Posterior cingulate gyrus (tissue), 11 donors: ENCODE data around the gene ACTR10.
A peak's percentile ranks its signal among the peaks of the same experiment; 100 is the strongest.
"Not testable (repeated sequence)": the region's sequence is repeated elsewhere in the genome, so short reads cannot be mapped to it uniquely, and the experiment has no call there.

Source experiments
- DNase-seq, 10 donors: peaks; one replicate each; pipeline versions ENCODE4 v3.0.0 to v3.0.0-alpha.2; 2020 to 2021; ENCODE audit warnings: mixed read lengths in 3 of 10
- intact Hi-C: fragments of 100-400 bp; cut with DNase I; formaldehyde crosslinking; loops from one replicate; pipeline ENCODE4 v1.15.1; 2023

ACTR10 gene

DNA sequence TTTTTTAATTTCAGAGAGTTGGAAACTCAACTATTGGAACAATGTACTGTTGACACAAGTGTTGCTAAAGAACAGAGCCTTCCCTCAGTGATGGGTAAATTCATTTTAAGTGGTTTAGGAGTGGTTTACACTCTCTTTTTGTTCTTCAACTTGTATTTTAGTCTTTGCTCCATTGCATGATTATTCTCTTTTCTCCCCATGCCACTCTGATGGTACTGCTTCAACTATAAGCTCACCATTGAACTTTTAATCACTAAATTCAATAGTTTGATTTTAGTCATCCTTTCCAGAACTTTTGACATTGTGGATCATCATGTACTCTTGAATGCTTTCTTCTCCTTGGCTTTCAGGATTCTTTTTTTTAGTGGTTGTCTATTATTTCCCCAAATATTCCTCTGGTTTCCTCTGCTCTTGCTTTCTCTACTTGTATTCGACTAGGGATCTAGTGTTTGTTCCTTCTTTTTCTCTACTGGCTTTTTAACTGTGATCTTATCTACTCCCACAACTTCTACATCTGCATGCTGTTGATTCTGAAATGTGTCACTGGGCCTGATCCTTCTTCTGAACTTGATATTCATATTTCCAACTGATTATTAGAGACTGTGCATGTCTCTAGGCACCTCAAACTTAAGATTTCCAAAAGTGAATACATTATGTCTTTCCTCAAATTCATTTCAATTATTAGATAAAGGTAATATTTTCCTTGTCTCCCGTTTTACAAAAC, 15.4 kb downstream of the ACTR10 start:
- intact Hi-C loops: no loop called here
- no peak for DNase-seq

DNA sequence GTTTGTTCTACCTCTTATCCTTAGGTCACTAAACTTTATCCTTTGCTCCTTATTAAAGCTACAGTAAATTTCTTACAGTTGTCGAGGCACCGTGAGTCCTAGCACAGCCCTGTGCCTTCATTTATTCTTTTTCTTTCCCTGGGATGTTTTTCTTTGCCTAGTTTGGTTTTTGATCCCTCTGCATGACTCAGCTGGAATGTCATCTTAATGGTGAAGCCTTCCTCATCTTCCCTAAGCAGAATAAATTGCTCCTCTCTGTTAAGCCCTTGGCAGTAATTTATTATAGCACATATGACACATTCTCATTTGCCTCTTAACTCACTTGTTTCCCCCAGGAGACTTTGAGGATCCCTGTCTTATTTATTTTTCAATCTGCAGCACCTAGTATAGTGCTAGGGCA, 16.6 kb downstream of the ACTR10 start:
- DNase-seq: no peak
- intact Hi-C loops: no loop called here

DNA sequence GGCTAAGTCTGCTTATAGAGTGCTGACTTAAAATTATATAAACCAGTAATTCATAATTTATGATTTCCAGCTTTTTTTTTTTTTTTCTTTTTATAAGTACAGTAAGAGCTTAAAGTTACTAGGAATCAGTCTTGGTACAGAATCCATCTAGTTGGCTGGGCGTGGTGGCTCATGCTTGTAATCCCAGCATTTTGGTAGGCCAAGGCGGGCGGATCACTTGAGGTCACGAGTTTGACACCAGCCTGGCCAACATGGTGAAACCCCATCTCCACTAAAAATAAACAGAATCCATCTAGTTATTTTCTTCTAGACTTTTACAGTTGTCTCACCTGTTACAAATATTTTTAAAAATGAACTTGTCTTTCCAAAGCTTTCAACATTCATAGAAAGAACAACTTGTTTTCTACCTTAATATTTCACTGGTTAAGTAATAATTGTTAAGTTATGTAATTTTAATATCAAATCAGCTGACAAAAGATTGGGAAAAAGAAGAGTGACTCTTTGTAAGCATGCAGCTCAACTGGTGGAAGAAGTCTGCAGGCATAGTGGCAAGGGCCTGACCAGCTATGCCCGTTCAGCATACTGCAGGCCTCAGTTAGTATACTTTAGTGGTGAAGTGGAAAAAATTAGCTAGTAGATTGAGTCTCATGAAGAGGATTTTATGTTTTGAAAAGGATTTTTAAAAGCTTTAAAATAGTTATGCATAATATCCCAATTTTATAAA, 27.3 kb downstream of the ACTR10 start:
- no peak for DNase-seq
- intact Hi-C loops: no loop called here

DNA sequence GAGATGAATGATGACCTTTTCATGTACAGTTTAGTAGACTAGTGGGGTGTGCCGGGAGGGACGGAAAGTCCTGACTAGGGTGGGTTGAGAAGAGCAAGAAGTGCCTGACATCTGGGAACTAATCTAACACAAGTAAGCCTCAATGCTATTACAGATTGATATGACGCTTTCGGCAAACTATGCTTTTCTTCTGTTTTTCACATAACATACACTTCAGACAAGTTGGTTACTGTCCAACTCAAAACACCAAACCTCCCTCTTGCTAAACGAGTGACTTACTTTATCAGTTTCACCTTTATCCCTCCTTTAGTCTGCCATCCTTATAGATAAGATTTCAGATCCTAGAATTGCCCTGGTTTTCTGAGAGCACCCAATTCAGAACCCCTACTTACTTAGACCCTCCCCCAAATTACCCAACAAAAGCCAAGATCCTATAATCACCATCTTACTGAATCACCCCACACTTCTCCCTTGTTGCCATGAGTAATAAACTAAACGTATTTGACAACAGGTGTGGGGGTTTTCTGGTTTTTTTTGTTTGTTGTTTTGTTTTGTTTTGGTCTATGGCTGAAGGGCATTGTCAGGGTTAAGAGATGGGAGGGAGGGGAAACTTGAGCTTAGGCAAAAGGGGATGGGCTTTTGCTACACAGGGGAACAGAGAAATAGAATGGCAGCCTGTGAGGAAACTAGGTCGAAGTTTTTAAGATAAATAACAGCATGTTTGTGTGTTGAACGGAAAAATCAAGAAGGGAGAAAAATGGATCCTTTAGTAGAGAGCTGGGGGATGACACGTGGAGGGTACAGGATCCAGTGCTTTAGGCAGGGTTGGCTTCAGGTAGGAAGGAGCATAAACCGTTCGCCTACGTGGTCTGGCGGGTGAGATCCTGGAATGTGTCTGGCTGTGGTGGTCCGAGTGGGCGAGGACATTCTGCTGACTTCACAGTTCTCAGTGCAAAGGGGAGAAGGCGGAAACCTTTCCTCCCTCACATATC, 38.6 kb downstream of the ACTR10 start:
- intact Hi-C loops: loop anchor here (5.0 to 10.0 kb wide), 2 partner anchors 36 to 134 kb away; partner anchors contain the start of gene ACTR10
- DNase-seq: peak in 1 of 10 donors; percentile 84

DNA sequence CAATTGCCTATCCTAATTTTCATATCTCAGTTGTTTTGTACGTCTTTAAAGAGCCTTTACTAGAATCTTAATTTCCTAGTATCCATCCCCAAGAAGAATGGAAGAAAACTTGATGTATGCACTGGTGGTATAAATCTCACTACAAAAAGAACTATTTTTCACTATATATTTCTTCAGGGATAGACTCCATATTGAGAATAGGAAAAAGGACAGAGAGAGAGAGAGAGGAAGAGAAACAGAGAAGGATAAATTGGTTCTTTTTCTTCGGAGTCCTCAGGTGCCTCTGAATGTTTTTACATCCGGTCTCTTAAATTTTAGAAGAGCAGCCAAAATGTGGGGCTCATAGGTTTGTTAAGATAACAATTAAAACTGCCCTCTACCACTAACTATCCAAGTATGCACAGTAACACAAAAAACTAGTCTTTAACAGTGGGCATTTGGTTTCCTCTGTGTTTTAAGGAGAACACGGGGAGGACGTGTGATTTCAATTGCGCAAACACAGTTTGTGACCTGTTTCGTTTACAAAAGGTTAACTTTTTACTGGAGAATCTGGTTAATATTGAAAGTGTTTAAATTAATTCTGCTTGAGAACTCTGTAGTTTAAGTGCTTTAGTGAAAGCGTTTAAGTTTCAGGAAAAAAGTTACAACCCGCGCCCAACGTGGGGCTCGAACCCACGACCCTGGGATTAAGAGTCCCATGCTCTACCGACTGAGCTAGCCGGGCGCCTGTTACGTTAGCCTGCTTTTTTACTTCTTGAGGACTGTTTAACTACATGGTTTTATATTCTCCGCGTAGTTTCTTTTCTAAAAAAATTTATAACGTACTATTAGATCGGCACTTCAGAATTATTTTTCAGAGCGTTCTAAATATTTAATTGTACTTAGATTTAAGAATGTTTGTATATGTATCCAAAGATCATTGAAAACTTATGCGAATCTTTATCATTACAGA, 39.6 kb downstream of the ACTR10 start:
- intact Hi-C loops: loop anchor here (5.0 to 10.0 kb wide), 2 partner anchors 37 to 135 kb away; partner anchors contain the start of gene ACTR10
- DNase-seq: peak; percentile 56 to 94 (median 68)

DNA sequence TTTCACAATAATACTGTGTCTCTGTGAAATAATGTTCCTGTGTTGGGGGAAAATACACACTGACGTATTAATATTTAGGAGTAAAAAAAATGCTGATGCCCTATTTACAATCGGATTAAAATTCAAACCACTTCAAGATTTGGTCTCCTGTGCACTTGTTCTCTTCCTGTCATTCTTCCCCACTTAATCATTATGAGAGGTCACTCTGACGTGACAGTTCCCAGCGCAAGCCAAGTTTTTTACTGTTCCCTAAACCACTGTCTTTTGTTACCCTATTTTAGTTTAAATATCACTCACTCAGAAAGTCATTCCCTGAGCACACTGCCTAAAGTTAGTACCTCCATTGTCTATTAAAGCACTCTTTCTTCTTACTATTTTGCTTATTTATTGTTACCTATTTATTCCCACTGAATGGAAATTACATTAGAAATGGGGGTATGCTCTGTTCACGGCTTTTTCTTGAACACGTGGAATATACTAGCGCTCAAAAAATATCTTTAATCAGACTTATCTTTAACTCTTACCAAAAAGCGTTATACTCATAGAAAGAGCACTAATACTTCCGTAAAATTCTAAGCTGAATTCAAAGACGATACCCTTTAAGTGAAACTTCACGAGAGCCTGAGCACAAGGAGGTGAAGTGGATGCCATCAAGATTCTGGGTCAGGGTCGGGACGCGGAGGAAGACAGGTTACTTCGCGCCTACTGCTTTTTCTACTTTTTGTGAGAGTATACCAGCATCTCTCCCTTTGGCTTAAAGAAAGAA, 44.0 kb downstream of the ACTR10 start:
- intact Hi-C loops: loop anchor here (1.0 kb wide), 1 partner anchor 53 kb away; no protein-coding TSS in a partner anchor
- no peak for DNase-seq

DNA sequence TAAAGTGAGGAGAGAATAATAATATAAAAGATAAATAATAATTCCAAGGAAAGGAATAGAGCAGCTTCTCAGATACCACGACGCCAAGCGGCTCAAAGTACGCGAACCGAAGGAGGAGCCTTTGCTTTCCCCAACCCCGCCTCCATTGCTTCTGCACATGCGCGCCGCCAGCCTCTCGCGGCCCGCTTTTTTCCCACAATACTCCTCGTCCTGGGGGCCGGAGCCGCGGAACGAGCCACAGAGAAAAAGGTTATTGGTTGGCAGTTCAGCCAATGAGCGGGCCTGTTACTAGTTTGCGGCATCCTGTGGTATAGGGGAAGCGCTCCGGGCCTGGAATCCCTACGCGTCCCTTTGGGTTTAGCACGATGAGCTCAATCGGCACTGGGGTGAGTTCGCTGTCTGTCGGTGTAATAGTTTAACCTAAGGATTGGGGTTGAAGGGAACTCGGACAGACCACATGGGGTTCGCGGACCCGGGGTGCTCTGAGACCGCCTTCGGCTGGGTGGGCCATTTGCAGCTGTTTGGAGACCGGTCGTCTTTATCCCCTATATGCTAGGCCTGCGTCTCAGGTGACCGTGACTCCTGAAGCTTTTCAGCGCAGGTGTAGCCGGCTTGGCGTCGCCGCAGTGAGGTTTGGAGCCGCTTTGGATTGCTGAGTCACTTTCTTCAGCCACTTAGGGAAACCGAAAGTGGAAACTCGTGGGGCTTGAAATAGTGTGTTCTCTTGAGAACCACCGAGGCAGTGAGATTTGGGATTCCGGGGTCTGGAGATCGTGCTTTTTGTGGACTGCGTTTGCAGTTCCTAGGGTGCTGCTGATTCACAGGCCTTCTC, 44.8 kb downstream of the ACTR10 start, which contains the start of gene PSMA3:
PSMA3 (plus strand) TSS at position 288 of the 832 bp plus-strand sequence; CDS start at position 366, 78 bp downstream.
- DNase-seq: peak; percentile 94 to 99 (median 97)
- intact Hi-C loops: loop anchor here (1.0 to 5.0 kb wide), 2 partner anchors 53 to 183 kb away; partner anchors contain the start of genes KIAA0586 and TIMM9

DNA sequence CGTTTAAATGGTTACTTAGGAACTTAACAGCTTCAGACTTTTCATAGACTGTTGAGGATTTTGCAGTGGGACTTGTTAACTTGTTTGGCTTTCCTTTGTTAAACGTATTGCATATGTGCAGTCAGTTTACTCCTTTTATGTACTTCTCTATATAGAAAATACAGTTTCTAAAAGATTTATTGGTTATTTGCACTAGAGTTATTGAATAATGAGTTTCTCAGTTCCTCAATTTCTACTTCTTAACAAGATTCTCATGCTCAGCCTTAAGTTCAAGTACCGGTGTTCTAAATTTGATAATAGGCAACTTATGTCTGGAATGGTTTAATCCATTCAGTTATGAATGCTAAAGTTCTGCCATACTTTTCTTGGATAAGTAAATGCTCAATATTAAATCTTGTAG, 45.6 kb downstream of the ACTR10 start:
- DNase-seq: no peak
- intact Hi-C loops: loop anchor here (5.0 kb wide), 1 partner anchor 182 kb away; the partner anchor contains the start of genes KIAA0586 and TIMM9

DNA sequence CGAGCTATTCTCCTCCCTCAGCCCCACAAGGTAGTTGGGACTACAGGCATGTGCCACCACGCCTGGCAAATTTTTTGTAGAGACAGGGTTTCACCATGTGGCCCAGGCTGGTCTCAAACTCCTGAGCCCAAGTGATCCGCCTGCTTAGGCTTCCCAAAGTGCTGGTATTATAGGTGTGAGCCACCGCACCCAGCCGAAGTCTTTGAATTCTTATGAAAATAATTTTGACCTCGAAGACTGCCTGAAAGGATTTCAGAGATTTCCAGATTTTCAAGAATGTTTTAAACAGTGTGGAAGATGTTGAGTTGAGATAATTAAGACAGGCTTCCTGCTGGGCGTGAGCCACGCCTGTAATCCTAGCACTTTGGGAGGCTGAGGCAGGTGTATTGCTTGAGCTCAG, 49.7 kb downstream of the ACTR10 start:
- DNase-seq: no peak
- intact Hi-C loops: loop anchor here (5.0 kb wide), 1 partner anchor 178 kb away; the partner anchor contains the start of genes KIAA0586 and TIMM9

DNA sequence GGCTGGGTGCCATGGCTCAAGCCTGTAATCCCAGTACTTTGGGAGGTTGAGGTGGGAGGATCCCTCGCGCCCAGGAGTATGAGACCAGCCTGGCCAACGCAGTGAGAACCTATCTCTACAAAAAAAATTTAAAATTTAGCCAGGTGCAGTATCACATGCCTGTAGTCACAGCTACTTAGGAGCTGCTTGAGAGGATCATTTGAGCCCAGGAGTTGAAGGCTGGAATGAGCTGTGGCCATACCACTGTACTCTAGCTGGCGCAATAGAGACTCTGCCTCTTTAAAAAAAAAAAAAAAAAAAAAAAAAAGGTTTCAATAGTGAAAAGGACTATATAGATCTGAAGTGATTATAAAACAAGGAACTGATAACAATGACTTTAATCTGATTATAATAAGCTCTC, 58.2 kb downstream of the ACTR10 start:
- intact Hi-C loops: no loop called here
- no peak for DNase-seq

DNA sequence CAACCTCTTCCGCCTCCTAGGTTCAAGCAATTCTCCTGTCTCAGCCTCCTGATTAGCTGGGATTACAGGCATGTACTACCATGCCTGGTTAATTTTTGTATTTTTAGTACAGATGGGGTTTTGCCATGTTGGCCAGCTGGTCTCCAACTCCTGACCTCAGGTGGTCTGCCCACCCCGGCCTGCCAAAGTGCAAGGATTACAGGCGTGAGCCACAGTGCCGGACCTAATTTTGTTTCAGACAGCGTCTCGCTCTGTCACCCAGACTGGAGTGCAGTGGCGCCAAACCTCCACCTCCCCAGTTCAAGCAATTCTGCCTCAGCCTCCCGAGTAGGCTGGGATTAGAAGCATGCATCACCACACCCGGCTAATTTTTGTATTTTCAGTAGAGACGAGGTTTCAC, 62.1 kb downstream of the ACTR10 start:
- peak in 1 of 10 donors; percentile 57 for DNase-seq
- intact Hi-C loops: not testable (repeated sequence)

DNA sequence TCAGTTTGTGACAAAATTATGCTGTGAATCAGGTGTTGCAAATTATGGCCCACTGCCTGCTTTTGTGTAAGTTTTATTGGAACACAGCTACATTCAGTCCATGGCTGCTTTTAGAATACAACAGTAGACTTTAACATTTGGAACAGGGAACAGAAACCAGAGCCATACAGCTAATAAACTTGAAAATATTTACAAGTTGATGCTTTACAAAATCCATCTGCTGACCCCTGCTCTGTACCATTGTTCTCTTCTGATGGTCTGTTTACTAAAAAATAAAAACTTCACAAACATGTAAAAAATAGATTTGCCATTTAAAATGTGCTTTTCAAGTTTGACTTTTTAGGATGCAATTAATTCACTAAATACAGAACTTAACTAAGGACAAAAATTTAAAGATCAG, 65.5 kb downstream of the ACTR10 start:
- DNase-seq: no peak
- intact Hi-C loops: no loop called here

DNA sequence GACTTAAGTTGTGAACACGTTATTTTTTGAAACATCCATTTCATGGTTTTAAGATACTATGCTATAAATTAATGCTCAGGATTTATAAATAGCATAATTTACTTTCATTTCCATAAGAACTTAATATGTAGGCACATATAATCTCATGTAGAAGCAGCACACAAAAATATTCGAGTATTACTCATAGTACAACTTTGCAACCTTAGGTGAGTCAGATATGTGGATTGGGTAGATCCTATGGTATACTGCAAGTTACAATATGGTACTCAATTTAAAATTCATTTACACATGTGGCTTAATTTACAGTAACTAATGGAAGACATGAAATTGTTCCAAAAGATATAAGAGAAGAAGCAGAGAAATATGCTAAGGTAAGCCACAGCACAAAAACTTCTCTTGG, 70.7 kb downstream of the ACTR10 start:
- no peak for DNase-seq
- intact Hi-C loops: no loop called here

DNA sequence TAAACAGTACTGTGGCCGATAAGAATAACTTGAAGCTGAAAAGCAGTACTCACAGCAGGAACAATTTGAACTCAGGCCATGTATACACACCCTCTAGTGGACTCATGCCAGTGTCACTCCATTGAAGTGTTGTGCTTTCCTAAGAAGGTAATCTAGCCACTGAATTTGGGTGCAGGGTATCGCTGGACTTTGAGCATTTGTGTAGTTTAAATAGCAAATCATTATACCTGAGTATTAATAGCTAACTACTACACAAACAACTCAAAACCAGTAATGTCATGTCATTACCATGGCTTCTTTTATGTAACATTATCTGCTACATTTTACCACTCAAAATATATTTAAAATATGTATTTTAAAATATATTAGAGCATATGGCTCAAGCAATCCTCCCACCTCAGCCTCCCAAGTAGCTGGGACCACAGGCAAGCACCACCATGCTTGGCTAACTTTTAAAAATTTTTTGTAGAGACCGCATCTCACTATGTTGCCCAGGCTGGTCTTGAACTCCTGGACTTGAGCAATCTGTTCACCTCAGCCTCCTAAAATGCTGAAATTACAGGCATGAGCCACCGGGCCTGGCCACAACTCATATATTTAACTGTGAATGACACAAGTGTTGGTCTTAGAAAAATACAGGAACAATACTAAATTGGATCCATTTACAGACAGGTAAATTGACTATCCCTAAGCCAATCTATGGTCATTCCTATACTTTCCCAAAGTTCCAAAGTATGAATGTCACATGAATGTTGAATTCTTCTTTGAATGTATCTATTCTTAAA, 72.8 kb downstream of the ACTR10 start:
- no peak for DNase-seq
- intact Hi-C loops: no loop called here

DNA sequence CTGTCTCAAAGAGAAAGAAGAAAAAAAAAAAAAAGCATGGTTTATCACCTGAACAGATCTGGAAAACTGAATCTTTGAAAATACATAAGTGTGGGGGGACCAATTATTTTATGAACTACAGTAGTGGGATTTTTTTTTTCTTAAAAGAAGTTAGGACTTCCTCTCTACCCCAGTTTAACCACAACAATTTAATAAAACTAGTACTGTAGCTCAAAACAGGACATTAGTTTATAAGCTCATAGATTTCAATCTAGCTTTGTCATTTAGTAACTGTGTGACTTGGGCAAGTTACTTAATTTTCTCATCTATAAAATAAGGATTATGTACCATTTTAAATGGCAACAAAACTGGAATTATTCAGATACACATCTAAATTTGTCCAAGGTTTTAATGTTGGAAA, 74.9 kb downstream of the ACTR10 start:
- intact Hi-C loops: no loop called here
- no peak for DNase-seq

DNA sequence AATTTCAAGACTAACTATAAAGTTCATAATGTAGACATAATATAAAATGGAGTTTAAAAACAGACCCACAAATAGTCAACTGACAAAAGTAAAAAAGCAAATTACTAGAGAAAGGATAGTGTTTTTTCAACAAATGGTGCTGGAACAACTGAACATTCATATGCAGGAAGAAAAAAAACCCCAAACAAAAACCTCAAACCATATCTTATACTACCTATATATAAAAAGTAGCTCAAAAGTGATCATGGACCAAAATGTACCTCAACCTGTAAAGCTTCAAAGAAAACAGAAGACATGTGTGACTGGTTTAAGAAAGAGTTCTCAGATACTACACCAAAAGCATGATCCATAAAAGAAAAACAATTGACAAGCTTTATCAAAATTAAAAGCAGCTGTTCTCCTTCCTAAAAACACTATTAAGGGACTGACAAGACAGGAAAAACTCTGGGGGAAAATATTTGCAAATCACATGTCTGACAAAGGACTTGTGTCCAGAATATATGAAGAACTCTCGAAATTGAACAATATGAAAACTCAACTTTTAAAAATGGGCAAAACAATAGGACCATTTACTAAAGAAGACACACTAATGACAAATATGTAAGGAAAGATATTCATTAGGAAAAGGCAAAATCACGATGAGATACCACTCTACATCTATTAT, 75.7 kb downstream of the ACTR10 start:
- intact Hi-C loops: no loop called here
- DNase-seq: no peak
